Astrocyte (in vitro differentiated cells and primary cell): Measurements from ENCODE around the gene TUBA8. TPM values are rescaled to one million over a fixed set of nuclear protein-coding genes. Genes with fewer than 3 reads are reported as not detected.

Source experiments
- DNase-seq: peaks from one replicate; pipeline ENCODE4 v3.0.0-alpha.2; 2010; ENCODE audit warnings: low read depth
- FAIRE-seq: peaks from 2 replicates; lab custom pipeline; 2011; peaks lifted over from hg19 to GRCh38; lab: Jason Lieb, UNC
- H2AFZ ChIP-seq: 2 replicates; pipeline ENCODE4 v1.6.0; 2012; ENCODE audit warnings: low read depth, low read length, inconsistent platforms
- H3K27ac ChIP-seq: 2 replicates; pipeline ENCODE4 v1.5.1; 2011; ENCODE audit warnings: low read depth, low read length, inconsistent platforms
- H3K27me3 ChIP-seq: 2 replicates; pipeline ENCODE4 v1.6.0; 2011; ENCODE audit warnings: low read length, inconsistent platforms; ENCODE audit not compliant: insufficient read depth
- H3K36me3 ChIP-seq: 2 replicates; pipeline ENCODE4 v1.5.1; 2011; ENCODE audit warnings: low read length, inconsistent platforms; ENCODE audit not compliant: insufficient read depth
- H3K4me1 ChIP-seq: 2 replicates; pipeline ENCODE4 v1.5.1; 2011; ENCODE audit warnings: low read length, inconsistent platforms; ENCODE audit not compliant: insufficient read depth
- H3K4me2 ChIP-seq: 2 replicates; pipeline ENCODE4 v1.6.0; 2012; ENCODE audit warnings: low read length, inconsistent platforms
- H3K4me3 ChIP-seq: 2 replicates; pipeline ENCODE4 v1.5.1; 2011; ENCODE audit warnings: low read depth, mild to moderate bottlenecking, low read length, inconsistent platforms; ENCODE audit not compliant: insufficient read depth
- H3K79me2 ChIP-seq: 2 replicates; pipeline ENCODE4 v1.6.0; 2012; ENCODE audit warnings: mild to moderate bottlenecking, low read length, inconsistent platforms; ENCODE audit not compliant: insufficient read depth
- H3K9ac ChIP-seq: 2 replicates; pipeline ENCODE4 v1.6.0; 2012; ENCODE audit warnings: mild to moderate bottlenecking, low read length, inconsistent platforms
- H3K9me3 ChIP-seq: 2 replicates; pipeline ENCODE4 v1.5.1; 2012; ENCODE audit warnings: low read depth, mild to moderate bottlenecking, low read length, inconsistent platforms; ENCODE audit not compliant: insufficient read depth
- H4K20me1 ChIP-seq: 2 replicates; pipeline ENCODE4 v1.6.0; 2012; ENCODE audit warnings: low read length, inconsistent platforms; ENCODE audit not compliant: insufficient read depth
- H3K27ac Mint-ChIP-seq: one replicate; pipeline ENCODE4 v1.8.0; 2021; ENCODE audit warnings: mild to moderate bottlenecking, mixed read lengths; ENCODE audit not compliant: unreplicated experiment
- H3K27me3 Mint-ChIP-seq: one replicate; pipeline ENCODE4 v1.8.0; 2021; ENCODE audit warnings: low read depth, mixed read lengths; ENCODE audit not compliant: unreplicated experiment
- H3K36me3 Mint-ChIP-seq: one replicate; pipeline ENCODE4 v1.8.0; 2021; ENCODE audit warnings: low read depth, mixed read lengths; ENCODE audit not compliant: unreplicated experiment
- H3K4me1 Mint-ChIP-seq: one replicate; pipeline ENCODE4 v1.8.0; 2021; ENCODE audit warnings: low read depth, mixed read lengths; ENCODE audit not compliant: unreplicated experiment
- H3K4me3 Mint-ChIP-seq: one replicate; pipeline ENCODE4 v1.8.0; 2021; ENCODE audit warnings: mild to moderate bottlenecking, moderate library complexity, mixed read lengths; ENCODE audit not compliant: unreplicated experiment
- H3K9me3 Mint-ChIP-seq: one replicate; pipeline ENCODE4 v1.8.0; 2021; ENCODE audit warnings: mild to moderate bottlenecking, mixed read lengths; ENCODE audit not compliant: unreplicated experiment
- EZH2 ChIP-seq: IDR thresholded peaks from 2 replicates; pipeline ENCODE4 v1.6.1; 2012; ENCODE audit warnings: mild to moderate bottlenecking, low read length, inconsistent platforms; ENCODE audit not compliant: insufficient read depth
- total RNA-seq: library from RNA; stranded (reverse); gene quantifications from 2 replicates; pipeline ENCODE4 v1.2.1, GENCODE V29; 2021
- TF ChIP-seq, protein P1 (sequence below): IDR thresholded peaks from 2 replicates; pipeline ENCODE4 v1.5.1; 2011; ENCODE audit warnings: low read depth, mild to moderate bottlenecking, inconsistent platforms, low read length, moderate library complexity; ENCODE audit not compliant: insufficient read depth

The TUBA8 gene
- total RNA-seq, 1 donor from 2014 or later, result 0.79 TPM

GRCh38 chr22:18110954-18111758, 547 bp downstream of the TUBA8 start:
- peaks cover 9% of the 10 kb centered on the region for H3K4me1 Mint-ChIP-seq
- H3K27ac Mint-ChIP-seq, result no peak overlapping the region
- no peaks in the 10 kb centered on the region for H3K36me3 ChIP-seq
- peak overlapping the region; percentile 70 for H3K4me3 Mint-ChIP-seq
- no peak for DNase-seq
- no peak overlapping the region for H3K27ac ChIP-seq
- peaks cover 8% of the 10 kb centered on the region for H3K4me1 ChIP-seq
- peak overlapping the region; percentile 87 for H3K4me2 ChIP-seq
- H2AFZ ChIP-seq, result peak overlapping the region; percentile 52
- no peak for FAIRE-seq
- H3K79me2 ChIP-seq, result no peaks in the 10 kb centered on the region
- H3K4me3 ChIP-seq, result peak overlapping the region; percentile 46
- TF ChIP-seq, protein P1, sequence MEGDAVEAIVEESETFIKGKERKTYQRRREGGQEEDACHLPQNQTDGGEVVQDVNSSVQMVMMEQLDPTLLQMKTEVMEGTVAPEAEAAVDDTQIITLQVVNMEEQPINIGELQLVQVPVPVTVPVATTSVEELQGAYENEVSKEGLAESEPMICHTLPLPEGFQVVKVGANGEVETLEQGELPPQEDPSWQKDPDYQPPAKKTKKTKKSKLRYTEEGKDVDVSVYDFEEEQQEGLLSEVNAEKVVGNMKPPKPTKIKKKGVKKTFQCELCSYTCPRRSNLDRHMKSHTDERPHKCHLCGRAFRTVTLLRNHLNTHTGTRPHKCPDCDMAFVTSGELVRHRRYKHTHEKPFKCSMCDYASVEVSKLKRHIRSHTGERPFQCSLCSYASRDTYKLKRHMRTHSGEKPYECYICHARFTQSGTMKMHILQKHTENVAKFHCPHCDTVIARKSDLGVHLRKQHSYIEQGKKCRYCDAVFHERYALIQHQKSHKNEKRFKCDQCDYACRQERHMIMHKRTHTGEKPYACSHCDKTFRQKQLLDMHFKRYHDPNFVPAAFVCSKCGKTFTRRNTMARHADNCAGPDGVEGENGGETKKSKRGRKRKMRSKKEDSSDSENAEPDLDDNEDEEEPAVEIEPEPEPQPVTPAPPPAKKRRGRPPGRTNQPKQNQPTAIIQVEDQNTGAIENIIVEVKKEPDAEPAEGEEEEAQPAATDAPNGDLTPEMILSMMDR, result no peak
- peak; percentile 53 for TF ChIP-seq EZH2
- peaks cover 10% of the 10 kb centered on the region for H3K9me3 Mint-ChIP-seq
- H3K27me3 ChIP-seq, result peaks cover 13% of the 10 kb centered on the region
- peak overlapping the region; percentile 31 for H3K9ac ChIP-seq
- H3K36me3 Mint-ChIP-seq, result peaks cover 2% of the 10 kb centered on the region
- no peaks in the 10 kb centered on the region for H3K9me3 ChIP-seq
- peaks cover 49% of the 10 kb centered on the region for H3K27me3 Mint-ChIP-seq
- peaks cover 5% of the 10 kb centered on the region for H4K20me1 ChIP-seq

DNA sequence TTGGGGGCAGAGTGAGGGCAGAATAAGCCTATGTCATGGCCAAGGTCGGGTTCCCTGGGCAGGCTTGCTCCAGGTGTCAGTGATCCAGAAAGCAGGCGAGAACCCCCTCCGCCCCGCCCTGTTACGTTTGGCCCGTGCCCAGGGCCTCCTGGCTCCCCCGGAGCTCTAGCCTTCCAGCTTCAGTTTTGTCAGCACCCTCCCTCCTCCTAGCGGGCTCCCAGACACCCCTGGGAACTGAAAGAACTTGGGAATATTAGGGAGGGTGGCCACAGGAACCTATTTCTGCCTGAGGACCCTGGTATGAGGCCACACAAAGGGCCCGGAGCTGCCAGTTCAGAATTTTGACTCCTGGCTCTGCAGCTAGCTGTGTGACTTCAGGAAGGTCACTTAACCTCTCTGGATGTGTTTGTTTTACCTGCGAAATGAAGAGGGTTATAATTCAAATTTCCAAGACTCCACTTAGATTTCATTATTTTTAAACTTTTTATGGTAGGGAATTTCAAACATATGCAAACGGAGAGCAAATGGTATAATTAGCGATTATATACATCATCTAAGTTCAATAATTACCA, 1.2 kb downstream of the TUBA8 start:
- H2AFZ ChIP-seq, result no peak overlapping the region
- Mint-ChIP-seq H3K4me1 (peaks cover 9% of the 10 kb centered on the region), H3K36me3 (peaks cover 2% of the 10 kb centered on the region), H3K9me3 (peaks cover 7% of the 10 kb centered on the region), H3K27ac (no peak overlapping the region), H3K4me3 (peak overlapping the region; percentile 27), H3K27me3 (peaks cover 49% of the 10 kb centered on the region)
- no peak overlapping the region for H3K4me2 ChIP-seq
- no peaks in the 10 kb centered on the region for H3K36me3 ChIP-seq
- no peaks in the 10 kb centered on the region for H3K79me2 ChIP-seq
- no peak for TF ChIP-seq EZH2
- TF ChIP-seq, protein P1, result no peak
- H3K27ac ChIP-seq, result no peak overlapping the region
- no peak overlapping the region for H3K9ac ChIP-seq
- no peaks in the 10 kb centered on the region for H3K9me3 ChIP-seq
- no peak overlapping the region for H3K4me3 ChIP-seq
- FAIRE-seq (no peak), DNase-seq (no peak)
- peaks cover 5% of the 10 kb centered on the region for H4K20me1 ChIP-seq
- H3K4me1 ChIP-seq, result peaks cover 8% of the 10 kb centered on the region
- peaks cover 13% of the 10 kb centered on the region for H3K27me3 ChIP-seq

DNA sequence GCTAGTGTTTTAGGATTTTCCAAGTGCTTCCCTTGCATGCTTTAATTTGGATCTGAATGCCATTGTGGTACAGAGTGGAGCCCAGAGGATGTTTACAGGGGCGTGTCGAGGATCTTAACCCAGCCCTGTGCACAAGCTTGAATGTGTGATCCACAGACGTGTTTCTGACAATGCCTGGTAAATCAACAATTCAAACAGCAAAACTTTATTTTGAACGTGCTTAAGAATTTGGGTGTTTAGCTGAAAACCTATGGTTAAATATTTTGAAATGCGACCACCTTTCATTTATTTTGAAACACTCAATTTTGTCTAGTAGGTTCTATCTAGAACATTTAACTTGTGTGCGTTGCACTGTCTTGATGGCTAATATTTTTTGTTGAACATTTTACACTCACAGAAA, 1.8 kb downstream of the TUBA8 start:
- Histone ChIP-seq H3K27me3 (peaks cover 13% of the 10 kb centered on the region), H3K9ac (no peak overlapping the region), H3K36me3 (no peaks in the 10 kb centered on the region), H3K4me3 (no peak overlapping the region), H3K79me2 (no peaks in the 10 kb centered on the region), H3K4me1 (peaks cover 8% of the 10 kb centered on the region), H3K27ac (no peak overlapping the region), H4K20me1 (peaks cover 5% of the 10 kb centered on the region), H2AFZ (no peak overlapping the region), H3K9me3 (no peaks in the 10 kb centered on the region), H3K4me2 (no peak overlapping the region)
- Mint-ChIP-seq H3K27me3 (peaks cover 49% of the 10 kb centered on the region), H3K9me3 (peaks cover 7% of the 10 kb centered on the region), H3K27ac (no peak overlapping the region), H3K4me3 (no peak overlapping the region), H3K4me1 (peaks cover 9% of the 10 kb centered on the region), H3K36me3 (peaks cover 2% of the 10 kb centered on the region)
- no peak for FAIRE-seq
- TF ChIP-seq, protein P1, result no peak
- no peak for TF ChIP-seq EZH2
- no peak for DNase-seq
